NOMO-1 treated with dmso at 0.1 percent for 144 hours (cell line): ENCODE measurements around the gene ADCY9.

Experiments used
- DNase-seq: peaks from one replicate; lab custom pipeline; 2025; ENCODE audit not compliant: unreplicated experiment; lab: John Stamatoyannopoulos, UW

Gene ADCY9

DNA sequence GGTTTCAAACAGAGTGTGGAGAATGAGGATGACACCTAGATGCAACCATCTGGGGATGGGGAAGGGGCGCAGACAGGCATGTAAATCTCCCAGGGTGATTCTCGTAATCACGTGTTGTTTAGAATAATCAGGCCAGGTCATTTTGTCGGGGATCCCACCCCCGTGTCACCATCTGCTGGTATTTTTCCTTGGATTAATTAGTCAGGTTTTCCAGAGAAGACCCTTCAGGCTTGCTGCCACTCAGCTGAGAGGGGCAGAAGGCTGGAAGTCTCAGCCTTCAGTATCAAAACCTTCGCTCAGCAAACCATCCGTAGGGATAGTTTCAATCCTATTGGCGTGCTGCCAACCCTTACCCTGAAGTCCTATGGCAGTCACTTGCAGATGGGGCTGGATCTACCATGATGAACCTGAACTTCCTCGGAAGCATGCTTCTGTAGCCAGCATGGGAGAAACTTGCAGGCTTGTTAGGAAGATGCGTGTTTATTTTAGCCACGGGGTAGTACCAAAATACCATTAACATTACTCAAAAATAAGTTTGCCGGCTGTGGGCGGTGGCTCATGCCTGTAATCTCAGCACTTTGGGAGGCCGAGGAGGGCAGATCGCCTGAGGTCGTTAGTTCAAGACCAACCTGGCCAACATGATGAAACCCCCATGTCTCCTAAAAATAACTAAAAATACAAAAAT lies 7.5 kb upstream of the ADCY9 start:
- DNase-seq: no peak

DNA sequence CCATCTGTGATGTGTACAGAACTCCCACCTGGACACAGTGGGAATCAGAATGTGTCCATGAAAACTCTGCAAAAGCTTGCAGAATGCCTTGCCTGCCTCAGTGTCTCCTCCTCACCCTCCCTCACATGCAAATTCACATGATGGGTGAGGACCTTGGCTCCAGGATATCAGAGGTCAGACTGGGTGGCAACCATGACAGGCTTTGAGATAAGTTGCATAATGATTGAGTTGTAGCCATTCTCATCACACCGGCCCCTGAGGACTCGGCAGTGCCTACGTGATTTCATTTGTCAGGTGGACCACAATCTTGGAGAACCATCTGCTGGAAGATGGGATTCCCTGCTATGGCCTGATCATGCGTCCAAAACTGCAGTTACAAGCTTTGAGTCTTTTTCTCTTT lies 3.9 kb upstream of the ADCY9 start:
- DNase-seq: no peak

DNA sequence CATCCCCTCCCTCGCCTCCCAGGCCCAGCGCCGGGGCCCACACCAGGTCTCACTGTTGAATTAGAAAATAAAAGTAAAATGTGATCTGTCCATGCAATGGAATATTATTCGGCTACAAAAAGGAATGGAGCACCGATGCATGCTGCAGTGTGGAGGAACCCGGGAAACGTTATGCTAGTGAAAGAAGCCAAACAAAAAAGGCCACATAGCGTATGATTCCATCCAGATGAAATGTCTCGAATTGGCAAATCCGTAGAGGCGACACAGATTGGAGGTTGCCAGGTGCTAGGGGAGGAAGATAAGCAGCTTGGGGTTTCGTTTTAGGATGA lies 972 bp upstream of the ADCY9 start:
- no peak for DNase-seq

DNA sequence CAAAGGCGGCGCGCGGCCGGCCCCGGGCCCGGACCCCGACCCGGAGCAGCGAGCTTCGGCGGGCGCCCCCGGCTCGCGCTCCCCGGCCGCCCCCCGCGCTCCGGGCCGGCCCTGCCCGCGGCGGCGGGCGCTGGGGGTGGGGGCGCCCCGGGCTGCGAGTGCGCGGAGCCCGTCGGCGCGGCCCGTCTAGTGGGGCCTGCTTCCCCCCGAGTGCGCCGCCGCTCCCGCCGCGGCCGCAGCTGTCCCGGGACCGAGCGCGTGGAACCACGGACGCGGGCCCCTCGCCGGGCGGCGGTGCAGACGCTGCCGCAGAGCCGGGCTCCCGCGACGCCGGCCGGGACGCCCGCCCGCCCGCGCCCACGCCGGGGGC lies 308 bp downstream of the ADCY9 start:
- no peak for DNase-seq

DNA sequence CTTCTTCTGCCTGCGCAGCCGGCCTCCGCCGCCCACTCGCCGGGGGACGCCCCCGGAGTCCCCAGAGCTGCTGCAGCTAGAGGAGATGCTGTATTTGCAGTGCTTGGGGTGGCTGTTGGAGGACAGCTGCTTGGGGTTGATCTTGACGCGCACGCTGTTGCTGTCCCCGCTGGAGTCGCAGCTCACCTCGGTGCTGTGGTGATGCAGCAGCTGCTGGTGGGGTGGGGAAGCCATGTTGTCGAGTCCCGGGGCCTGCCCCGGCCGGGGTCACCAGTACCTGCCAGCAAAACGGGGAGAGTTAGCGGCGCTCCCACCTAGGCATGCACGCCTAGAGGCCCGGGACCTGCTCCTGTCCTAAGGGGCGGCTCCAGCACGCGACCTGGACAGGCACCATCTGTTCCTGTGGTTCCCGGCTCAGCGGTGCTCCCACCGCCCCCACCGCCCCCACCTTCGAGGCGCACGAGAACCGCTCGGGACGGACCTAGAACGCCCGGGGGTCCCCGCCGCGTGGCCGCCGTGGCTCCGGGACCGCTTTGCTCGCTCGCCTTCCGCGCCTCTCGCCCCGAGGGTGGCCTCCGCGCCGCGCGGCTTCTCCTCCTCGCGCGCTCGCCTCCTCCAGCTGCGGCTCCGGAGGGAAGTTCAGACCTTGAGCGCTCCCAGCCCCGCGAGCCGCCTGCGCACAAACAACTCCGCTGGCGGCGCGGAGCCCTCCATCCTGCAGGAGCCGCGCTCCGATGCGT lies 863 bp downstream of the ADCY9 start:
- DNase-seq: peak; percentile 28

DNA sequence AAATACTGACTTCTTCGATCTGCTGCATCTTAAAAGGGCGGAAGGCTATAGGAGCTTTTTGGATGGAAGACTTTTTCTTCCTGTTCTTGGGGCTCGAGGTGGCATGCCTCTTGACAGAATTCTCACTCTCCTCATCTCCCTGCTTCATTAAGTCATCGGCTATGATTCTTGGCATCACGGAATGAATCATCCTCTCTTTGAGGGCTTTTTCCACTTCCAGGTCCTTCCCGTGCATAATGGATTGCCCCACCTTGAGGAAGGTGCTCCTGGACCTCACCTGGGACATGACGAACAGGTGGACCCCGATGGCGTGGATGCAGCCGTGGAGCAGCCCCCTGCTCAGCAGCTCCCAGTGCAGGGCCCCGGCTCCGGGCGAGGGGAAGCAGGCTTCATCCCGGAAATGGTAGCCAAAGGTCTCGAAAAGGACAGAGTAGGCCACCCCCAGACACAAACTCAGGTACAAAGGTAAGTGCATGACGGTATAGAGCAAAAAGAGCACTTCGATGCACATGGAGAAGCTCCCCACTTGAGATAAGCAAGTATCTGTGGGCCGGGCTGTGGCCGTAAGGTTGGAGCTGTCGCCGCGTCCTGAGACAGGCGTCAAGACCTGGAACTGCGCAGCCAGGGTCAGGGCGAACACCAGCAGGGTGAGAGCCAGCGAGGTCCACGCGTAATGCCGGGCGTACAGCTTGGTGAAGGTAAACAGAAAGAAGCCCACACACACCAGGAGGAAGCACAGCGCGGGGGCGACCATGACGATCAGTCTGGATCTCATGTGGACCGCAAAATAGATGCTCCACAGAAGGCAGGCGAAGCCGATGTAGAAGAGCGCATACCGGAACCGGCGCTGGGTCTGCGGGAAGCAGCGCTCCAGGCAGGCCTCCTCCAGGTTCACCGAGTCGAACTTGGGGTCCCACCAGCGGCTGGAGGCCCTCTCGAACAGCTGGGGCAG lies 1.7 kb downstream of the ADCY9 start:
- no peak for DNase-seq

DNA sequence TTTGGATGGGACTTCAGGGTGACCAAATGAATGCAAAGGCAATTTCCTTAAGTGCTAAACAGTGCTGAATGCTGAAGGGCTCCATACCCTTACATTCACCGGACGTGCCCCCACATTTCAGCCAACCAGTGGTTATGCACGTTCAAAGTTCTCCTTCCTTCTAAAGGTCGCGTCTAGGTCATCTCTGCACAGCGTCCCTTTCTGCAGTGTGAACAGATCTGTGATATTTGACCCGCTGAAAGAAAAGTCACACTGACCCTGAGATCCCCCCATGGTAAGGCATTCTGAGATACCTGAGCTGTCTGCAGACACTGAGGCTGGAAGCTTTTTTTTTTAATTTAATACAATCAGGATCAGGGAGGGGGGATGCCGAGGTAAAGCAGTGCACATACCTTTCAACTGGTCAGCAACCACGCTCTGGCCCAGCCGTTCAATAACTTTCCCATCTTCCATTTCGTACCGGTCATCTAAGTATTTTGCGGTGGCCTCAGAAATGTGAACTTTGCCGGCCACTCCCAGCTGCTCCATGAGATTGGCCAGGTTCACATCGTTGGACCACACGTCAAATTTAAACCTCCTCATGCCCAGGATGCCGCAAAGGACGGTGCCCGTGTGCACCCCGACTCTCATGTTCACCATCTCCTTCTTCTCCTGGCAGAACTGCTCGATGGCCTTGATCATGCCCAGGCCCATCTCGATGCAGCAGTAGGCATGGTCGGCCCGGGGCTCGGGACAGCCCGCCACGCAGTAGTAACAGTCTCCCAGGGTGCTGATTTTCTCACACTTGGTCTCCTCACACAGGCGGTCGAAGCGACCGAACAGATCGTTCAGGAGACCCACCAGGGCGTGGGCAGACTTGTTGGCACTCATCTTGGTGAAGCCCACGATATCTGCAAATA lies 2.6 kb downstream of the ADCY9 start:
- peak; percentile 16 for DNase-seq

DNA sequence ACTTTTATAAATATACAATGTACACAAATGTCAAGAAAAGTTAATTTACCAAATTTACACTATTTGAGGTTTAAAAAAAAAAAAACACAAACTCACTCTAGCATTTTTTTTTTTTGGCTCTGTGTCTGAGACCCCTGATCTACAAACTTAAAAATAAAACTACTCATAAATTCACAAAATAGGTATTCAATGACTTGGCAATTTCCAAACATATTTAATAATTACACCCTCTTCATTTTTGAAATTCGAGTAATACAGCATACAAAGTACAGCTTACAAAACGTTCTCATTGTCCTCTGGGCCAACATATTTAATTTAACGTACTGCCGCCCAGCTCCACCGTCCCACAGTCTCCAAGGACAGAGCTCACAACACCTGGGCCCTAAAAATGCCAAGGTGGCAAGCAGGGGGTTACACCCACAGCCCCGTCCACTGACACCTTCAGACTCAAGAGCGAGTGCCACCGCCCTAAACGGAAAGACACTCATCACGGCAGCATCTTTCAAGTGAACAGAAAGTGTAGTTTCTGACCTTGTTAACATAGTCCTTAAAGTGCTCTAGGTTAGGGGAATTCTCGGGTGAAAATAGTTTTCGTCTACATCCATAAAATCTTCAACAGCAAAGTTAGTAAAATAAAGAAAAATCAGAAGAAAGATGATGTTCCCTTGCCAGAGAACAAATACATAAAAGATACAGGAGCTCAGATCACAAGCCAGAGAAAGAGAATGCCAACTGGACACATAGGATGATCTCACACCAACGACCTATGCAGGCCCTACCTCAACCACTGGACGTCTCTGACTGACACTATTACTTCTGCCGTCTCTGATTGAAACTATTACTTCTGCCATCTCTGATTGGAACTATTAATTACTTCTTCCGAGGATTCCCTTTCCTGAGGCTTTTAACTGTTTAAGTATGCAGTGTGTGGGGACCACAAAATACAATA lies 4.2 kb downstream of the ADCY9 start:
- no peak for DNase-seq

DNA sequence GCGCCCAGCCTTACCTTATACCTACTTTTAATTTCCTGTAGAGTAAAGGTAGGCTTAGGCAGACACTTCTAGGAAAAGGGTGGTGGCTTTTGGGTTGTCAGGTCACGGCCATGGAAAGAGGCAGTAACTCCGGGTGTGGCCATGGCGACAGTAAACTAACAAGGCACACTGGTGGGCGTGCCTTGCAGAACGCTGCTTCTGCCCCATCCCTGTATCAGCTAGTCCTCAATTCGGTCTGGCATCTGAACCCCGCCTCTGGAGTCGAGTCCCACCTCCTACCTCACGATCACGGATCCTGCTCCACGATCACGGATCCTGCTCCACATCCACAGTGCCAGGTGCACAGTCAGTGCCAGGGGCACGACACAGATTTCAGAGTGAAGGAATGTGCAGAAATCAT lies 5.6 kb downstream of the ADCY9 start:
- DNase-seq: no peak

DNA sequence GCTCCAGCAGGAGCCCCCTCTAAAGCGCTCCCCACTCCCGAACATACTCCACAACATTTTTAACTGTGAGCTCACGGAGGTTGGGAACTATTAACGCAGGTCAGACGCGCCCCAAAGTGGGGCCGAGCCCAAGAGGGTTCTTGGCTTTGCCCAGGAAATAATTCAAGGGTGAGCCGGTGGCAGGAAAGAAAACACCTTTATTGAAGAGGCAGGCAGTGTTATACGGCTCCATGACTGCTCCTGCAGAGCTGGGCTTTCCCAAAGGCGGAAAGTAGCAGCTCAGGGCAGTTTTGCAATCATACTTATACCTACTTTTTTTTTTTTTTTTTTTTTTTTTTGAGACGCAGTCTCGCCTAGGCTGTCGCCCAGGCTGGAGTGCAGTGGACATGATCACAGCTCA lies 6.2 kb downstream of the ADCY9 start:
- DNase-seq: no peak

DNA sequence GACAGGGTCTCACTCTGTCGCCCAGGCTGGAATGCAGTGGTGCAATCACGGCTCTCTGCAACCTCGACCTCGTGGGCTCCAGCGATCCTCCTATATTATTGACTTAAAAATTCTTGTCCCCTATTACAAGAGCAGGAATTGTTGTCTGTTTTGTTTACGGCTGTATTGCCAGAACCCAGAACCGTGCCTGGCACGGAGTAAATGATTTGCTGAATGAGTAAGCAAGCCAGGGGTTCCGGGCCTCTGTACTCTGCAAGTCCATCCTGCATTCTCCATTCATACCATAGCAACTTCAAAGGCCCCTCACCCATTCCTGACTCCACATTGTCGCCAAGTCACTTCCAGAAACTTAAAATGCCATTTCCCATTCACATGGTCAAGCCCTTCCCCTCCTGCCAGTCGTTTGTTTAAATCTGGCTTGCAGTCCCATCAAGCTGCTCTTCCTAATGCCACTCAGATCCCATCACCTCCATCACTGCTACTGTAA lies 6.9 kb downstream of the ADCY9 start:
- no peak for DNase-seq

DNA sequence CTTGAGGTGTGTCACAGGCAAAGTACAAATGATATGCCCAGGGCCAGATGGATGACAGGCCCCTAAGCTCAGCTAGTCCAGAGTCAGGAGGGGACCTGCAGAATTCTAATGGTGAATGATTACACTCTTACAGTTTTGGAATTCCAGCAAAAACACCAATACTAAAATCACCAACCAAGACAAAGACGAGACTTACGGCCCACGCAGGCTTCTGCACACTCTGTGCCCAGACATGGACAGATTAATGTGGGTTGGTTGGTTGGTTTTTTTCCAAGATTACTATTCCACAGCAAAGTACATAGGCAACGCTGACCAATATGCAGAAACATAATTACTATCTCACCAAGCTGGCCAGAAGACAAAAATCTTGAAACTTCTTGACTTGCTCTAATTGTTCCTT lies 9.7 kb downstream of the ADCY9 start:
- no peak for DNase-seq

DNA sequence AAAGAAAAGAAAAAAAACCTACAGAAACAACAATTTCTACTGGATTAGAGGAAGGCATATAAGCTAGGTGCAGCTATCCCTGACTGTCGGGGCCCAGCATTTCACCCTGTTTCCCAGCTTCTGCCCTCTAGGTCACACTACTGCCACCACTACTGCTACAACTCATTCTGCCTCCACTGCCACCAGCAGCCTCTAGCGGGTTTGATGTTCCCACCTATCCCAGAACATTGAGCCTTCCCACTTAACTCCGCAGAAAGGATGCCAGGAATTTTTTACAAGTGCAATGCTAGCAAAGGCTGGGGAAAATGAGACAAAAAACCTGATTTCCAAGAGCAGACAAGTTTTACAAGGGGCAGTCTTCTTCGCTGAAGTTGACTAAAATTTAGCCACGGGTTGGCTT lies 10.4 kb downstream of the ADCY9 start:
- DNase-seq: no peak

DNA sequence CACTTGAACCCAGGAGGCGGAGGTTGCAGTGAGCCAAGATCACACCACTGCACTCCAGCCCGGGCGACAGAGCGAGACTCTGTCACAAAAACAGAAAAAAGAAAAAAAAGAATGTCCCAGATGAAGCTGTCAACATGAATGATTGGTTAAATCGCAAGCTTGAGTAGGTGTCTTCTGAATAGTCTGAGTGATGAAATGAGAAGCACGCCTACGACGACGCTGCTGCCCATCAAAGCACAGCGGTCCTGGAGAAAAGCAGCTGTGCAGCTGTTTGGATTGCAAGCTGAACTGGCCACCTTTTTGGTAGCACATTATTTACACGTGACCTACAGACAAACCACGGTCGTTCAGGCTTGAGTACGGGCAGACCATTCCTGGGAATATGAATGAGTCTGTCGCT lies 12.5 kb downstream of the ADCY9 start:
- DNase-seq: no peak

DNA sequence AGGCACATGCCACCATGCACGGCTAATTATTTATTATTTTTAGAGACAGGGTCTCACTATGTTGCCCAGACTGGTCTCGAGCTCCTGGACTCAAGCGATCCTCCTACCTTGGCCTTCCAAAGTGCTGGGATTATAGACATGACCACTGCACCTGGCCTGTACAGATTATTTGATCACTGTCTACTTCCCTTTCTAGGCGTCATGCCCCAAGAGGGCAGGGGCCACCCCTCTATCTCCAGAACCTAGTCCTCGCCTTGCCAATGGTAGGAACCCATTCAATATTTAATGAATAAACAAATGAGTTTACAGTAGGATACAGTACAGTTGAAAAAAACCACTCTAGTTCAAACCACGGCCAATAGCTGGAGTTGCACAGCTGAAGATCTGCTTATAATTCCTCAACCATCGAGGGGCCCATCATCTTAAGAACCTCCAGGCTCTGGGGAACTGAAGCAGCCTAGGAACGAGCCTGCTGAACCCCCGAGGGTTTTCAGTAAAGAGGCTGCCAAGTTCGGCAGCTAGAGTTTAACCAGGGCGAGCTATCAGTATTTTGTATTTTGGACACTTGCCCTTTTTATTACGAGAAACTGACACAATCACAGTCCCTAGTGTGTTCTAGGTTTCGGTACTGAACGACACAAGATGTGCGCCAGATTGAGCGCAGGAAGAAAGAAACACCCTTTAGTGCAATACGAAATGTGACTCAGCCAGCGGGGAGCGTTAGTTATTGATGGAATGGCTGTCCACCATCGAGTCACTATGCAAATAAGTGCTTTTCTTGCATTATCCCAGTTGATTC lies 14.6 kb downstream of the ADCY9 start:
- DNase-seq: no peak

DNA sequence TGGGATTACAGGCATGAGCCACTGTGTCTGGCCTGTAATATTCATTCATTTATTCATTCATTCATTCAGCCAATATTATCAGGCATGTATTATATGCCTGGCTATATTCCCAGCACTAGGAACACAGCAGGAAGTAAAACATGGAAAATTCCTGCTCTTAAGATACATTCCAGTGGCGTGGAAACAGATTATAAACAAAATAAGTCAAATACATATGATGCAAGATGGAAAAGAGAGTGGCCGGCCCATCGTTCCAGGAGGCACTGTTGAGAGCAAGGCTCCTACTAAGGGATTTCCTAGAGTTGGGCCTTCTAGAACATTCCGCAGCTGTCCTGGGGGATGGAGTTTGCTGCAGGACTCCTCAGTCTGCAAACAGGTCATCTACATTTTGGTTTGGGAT lies 17.7 kb downstream of the ADCY9 start:
- DNase-seq: no peak

DNA sequence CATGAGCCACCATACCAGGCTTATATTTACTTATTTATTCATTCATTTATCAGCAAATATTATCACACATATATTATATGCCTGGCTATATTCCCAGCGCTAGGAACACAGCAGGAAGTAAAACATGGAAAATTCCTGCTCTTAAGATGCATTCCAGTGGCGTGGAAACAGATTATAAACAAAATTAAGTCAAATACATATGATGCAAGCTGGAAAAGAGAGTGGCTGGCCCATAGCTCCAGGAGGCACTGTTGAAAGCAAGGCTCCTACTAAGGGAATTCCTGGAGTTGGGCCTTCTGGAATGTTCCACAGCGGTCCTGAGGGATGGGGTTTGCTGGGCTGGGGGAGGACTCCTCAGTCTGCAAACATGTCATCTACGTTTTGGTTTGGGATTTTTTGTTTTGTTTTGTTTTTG lies 18.4 kb downstream of the ADCY9 start:
- no peak for DNase-seq

DNA sequence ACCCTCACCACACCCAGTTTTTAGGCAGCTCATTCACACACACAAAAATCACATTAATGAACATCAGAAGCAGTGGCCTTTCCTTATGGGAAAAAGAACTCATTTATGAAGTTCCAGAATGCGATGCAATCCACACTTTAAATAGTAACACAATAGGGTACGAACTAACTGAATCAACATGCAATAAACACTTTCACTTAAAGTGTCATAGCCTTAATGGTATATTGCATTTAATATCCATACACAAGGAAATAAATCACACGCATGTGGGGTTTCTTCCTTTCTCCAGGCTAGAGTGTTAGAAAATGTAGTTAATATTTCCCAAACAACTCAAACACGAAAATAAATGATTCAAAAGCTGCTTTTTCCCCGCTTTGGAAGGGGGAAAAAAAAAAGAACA lies 19.7 kb downstream of the ADCY9 start:
- DNase-seq: no peak
